ENCODE results near the gene RPS21. TPM values are rescaled to one million over a fixed set of nuclear protein-coding genes. Genes with fewer than 3 reads are reported as not detected.
"Not testable (repeated sequence)": the region's sequence is repeated elsewhere in the genome, so short reads cannot be mapped to it uniquely, and the experiment has no call there.

Gene RPS21
- total RNA-seq, 1 experiment from 2014 or later, result 1,088 TPM

GRCh38 chr20:62425281-62426058 lies 38.6 kb downstream of the RPS21 start:
- no peak for DNase-seq (ENCODE audit: low read depth, low spot score)
- in situ Hi-C loops (cut with HindIII; ENCODE audit: low pct_unique_long_range_greater_than_20kb, low sequenced_read_pairs), result no loop called here

DNA sequence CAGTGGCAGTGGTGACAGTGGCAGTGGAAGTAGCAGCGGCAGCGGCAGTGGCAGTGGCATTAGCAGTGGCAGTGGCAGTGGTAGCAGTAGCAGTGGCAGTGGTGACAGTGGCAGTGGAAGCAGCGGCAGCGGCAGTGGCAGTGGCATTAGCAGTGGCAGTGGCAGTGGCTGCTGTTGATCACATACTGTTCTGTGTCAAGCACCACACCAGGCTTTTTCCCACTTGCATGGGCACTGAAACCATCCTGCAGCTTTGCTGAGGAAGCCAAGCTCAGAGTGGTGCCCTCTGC lies 39.1 kb downstream of the RPS21 start:
- DNase-seq (ENCODE audit: low read depth, low spot score); in situ Hi-C loops (cut with HindIII; ENCODE audit: low pct_unique_long_range_greater_than_20kb, low sequenced_read_pairs): not testable (repeated sequence)

DNA sequence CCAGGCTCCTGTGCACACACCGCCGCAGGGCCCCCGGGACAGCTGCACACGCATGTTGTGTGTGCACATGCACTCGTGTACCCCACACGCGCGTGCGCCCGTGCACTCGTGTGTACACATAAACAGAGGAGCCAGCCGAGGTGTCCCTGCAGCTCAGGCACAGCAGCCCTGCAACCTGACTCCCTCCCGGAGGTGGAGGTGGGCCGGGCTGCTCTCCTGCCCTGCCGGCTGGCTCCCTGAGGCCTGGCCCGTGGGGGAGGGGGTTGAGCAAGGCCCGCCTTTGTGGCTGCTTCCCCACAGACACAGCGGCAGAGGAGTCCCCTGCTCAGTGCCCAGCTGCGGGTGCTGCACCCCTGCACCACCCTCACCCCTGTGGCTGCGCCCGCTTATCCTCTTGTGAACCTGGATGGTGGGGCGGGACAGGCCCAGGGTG lies 39.8 kb downstream of the RPS21 start:
- in situ Hi-C loops (cut with HindIII; ENCODE audit: low pct_unique_long_range_greater_than_20kb, low sequenced_read_pairs), result no loop called here
- DNase-seq (ENCODE audit: low read depth, low spot score), result no peak

DNA sequence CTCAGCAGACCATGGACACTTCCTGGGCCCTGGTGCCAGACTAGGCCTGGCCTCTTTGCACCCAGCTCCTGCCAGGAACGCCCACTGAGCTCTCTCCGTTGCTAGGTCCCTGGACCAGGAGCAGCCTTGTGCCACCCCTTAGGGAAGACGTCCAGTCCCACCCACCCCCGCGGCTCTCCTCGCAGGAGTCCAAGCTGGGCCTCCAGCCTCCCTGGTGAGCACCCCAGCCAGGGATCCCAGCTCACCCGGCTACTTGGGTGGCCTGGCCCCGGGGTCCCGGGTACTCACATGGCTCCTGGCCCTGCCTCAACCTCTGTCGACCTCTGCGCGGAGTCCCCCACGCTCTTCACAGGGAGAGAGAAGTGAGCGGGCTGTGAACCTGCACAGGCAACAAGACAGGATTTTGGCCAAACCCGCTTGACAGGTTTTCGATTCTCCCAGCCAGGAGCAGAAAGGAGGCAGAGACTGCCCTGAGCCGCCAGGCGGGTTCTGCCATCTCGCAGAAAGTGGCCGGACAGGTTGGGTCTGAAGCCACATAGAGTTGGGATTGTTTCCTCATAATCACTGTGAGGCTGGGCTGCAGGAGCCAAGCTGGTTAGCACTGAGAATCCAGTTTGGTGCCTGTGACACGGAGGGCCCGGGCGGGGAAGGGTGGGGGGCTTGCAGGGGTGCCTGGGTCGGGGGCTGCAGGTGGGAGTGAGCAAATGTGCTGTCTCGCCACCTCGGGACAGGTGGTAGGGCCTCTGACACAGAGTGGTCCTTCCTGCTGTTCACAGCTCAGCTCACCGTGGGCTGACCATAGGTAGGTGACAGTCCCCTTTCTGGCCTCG lies 40.5 kb downstream of the RPS21 start, which contains the start of gene RBBP8NL:
RBBP8NL (minus strand) TSS at position 368 of the 830 bp plus-strand sequence. CDS start 7,892 bp downstream, outside the sequence.
- in situ Hi-C loops (cut with HindIII; ENCODE audit: low pct_unique_long_range_greater_than_20kb, low sequenced_read_pairs), result no loop called here
- DNase-seq (ENCODE audit: low read depth, low spot score), result no peak

GRCh38 chr20:62428002-62428372 lies 41.1 kb downstream of the RPS21 start:
- no peak for DNase-seq (ENCODE audit: low read depth, low spot score)
- in situ Hi-C loops (cut with HindIII; ENCODE audit: low pct_unique_long_range_greater_than_20kb, low sequenced_read_pairs), result no loop called here

DNA sequence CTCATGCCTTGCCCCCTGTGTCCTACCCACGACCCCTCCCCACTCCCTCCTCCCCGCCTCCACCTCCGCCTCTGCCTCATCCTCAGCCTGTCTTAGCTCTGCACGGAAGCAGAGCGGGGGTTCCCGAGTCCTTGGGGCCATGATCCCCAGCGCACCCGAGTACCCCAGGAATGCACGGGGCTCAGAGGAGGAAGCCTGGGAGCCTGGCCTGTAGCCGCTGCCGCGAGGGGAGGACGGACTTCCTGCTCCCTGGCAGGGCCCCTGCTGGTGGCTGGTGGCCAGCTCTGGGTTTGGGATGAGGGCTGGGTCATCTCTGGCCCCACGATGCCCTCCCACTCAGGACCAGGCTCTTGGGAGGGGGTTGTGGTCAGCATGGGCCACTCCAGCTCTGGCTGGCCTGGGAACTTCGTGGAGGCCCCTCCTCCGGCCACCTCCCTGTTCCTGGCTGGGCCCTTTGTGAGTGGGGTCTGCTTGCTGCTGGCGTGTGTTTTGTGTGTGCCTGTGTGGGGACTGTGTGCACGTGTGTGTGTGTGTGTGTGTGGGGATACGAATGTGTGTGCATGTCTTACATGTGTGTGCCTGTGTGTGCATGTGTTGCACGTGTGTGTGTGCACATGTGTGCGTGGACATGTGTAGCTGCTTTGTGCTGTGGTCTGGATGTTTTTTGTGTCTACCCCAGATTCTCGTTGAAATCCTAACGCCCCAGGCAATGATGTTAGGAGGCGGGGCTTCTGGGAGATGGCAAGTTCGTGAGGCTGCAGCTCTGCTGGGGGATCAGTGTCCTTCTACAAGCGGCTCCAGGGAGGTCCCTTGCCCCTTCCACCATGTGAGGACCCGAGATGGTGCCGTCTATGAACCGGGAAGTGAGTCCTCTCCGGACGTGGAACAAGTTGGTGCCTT lies 41.7 kb downstream of the RPS21 start:
- DNase-seq (ENCODE audit: low read depth, low spot score), result no peak
- in situ Hi-C loops (cut with HindIII; ENCODE audit: low pct_unique_long_range_greater_than_20kb, low sequenced_read_pairs), result no loop called here

DNA sequence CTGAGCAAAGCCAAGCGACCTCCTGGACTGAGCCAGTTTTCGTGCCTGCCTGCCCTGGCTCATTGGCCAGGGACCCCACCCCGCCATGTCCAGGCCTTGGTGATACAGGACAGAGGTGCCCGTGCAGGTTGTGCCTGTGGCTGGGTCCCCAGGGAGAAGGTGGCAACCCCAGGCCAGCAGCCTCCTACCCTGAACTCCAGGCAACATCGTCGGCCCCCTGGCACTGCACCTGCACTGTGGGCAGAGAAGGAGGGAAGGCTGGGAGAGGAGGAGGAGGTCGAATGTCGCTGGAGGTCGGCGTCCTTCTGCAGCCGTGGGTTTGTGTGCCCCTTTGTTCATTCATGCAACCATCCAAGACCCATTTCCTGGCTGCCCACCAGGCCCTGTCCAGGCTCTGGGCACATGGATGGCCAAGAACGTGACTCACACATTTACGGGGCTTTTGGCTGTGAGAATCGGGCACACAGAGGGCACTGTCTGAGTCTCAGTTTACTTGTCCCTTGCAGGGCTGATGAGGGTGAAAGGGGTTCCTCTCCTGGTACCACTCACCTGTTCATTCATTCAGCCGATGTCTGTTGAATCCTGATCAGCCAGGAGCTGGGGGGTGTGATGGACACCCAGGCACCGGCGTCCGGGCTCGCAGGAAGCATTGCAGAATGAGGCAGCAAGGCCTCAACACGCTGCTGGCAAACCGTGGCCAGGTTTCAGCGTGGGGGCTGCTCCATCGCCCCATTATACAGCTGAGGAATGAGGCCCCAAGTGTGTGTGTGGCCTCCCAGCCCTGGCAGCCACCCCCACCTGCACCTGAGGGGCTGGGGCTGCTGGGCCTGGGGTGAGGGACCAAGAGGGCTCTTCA lies 42.8 kb downstream of the RPS21 start:
- no peak for DNase-seq (ENCODE audit: low read depth, low spot score)
- in situ Hi-C loops (cut with HindIII; ENCODE audit: low pct_unique_long_range_greater_than_20kb, low sequenced_read_pairs), result no loop called here

GRCh38 chr20:62430311-62430853 lies 43.5 kb downstream of the RPS21 start:
- no peak for DNase-seq (ENCODE audit: low read depth, low spot score)
- in situ Hi-C loops (cut with HindIII; ENCODE audit: low pct_unique_long_range_greater_than_20kb, low sequenced_read_pairs), result no loop called here

DNA sequence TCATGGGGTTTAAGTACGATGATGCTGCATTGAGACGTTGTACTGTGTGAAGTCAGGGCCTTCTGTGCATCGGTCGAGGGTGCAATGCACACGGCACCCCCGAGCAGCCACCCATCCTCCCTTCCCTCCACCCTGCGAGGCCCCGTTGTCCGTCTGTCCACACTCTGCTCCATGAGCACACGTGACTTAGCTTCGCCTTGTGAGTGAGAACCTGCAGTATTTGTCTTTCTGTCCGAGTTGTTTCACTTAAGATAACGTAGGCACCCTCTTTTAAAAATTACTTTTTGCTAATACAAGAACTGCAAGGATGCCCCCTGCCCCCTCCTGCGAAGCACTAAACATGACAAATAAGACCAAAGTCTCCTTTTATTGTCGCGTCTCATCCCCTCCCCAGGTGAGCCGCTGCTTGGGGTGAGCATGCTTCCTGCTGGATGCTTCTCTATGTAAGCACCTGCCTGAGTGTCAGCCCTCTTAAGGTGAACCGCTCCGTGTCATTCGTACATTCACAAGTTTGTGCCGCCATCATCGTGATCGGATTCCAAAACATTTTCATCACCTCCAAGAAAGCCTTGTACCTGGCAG lies 44.1 kb downstream of the RPS21 start:
- in situ Hi-C loops (cut with HindIII; ENCODE audit: low pct_unique_long_range_greater_than_20kb, low sequenced_read_pairs), result no loop called here
- DNase-seq (ENCODE audit: low read depth, low spot score), result no peak

- no peak for DNase-seq (ENCODE audit: low read depth, low spot score)
- in situ Hi-C loops (cut with HindIII; ENCODE audit: low pct_unique_long_range_greater_than_20kb, low sequenced_read_pairs), result no loop called here
These were observed 47.0 kb downstream of the RPS21 start for GRCh38 chr20:62433658-62434497.

DNA sequence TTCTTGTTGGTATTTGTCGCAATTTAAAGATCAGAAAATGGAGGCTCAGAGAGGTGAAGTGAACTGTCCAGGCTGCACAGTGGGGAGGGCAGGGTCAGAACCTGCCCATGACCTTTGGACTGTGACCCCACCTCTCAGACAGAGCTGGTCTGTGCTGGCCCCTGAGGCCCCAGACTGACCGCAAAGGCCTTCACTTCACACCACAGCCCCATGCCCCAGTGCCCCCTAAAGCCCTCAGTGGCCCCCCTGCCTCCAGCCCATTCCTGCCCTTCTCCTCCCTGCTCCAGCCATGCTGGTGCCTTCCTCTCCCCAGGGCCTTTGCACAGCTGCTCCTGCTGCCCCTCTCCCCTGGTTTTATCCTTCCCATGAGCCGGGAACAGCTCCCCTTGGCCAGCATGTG lies 49.8 kb downstream of the RPS21 start:
- no peak for DNase-seq (ENCODE audit: low read depth, low spot score)
- in situ Hi-C loops (cut with HindIII; ENCODE audit: low pct_unique_long_range_greater_than_20kb, low sequenced_read_pairs), result no loop called here

DNA sequence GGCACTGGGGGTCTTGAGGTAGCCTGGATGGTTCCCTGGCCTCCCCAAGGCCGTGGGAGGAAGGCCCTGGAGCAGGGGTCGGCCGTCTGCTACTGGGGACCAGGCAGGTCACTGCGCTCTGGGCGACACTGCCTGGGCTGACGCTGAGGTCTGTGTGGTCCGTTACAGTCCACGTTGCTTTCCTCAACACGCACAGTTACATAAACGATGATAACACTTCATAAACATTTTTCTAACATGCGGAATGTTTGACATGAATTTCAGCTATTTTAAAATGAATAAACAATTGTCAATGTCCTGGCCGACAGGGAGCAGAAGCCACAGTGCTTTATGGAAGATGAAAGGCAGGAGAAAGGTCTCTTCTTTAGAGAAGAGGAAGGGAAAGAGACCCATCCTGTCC lies 50.6 kb downstream of the RPS21 start:
- no peak for DNase-seq (ENCODE audit: low read depth, low spot score)
- in situ Hi-C loops (cut with HindIII; ENCODE audit: low pct_unique_long_range_greater_than_20kb, low sequenced_read_pairs), result no loop called here

DNA sequence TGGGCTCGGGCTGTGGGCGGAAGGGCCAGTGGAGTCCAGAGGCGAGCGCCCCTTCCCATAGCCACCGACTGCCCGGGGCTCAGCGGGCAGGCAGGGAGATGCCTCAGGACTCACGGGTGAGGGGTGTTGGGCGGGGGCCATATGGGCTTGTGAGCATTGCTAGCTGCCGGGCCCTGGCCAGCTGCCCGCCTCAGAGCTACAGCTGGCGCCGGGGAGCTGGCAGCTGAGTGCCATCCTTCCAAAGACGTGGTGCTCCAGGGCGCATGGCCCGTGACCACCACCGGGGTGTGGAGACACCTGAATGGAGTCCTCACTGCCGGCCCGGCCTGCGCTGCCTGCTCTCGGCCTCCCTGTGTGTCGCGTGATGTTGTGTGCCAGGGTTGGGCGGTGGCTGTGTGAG lies 51.0 kb downstream of the RPS21 start:
- in situ Hi-C loops (cut with HindIII; ENCODE audit: low pct_unique_long_range_greater_than_20kb, low sequenced_read_pairs), result no loop called here

More for the DNA sequence above, 51.0 kb downstream of the RPS21 start:
- no peak for DNase-seq (ENCODE audit: low read depth, low spot score)
